Fibroblast of mammary gland (primary cell): ENCODE measurements around the gene PRSS35.

ENCODE experiments used
- DNase-seq: peaks from one replicate; pipeline ENCODE4 v3.0.0-alpha.2; 2010; ENCODE audit warnings: low read depth
- H3K4me3 ChIP-seq: 2 replicates; pipeline ENCODE4 v1.5.1; 2011; ENCODE audit warnings: low read depth, mild to moderate bottlenecking, low read length, moderate library complexity; ENCODE audit not compliant: control insufficient read depth
- TF ChIP-seq, protein P1 (sequence below): conservative IDR thresholded peaks from 2 replicates; pipeline ENCODE4 v1.5.1; 2011; ENCODE audit warnings: low read depth, low read length, inconsistent platforms; ENCODE audit not compliant: control insufficient read depth, insufficient read depth

PRSS35 gene

DNA sequence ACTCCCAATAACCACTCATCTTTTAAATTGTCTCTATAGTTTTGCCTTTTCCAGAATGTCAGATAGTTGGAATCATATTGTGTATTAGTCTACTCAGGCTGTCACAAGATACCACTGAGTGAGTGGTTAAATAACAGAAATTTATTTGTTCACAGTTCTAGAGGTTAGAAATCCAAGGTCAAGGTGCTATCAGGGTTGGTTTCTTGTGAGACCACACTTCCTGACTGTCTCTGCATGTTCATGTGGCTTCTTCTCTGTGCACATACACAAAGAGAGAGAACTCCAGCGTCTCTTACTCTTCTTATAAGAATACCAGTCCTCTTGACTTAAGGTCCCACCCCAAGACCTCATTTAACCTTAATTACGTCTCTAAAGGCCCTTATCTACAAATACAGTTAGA, 23.9 kb upstream of the PRSS35 start:
- no peak overlapping the region for H3K4me3 ChIP-seq
- DNase-seq, result no peak
- TF ChIP-seq, protein P1, sequence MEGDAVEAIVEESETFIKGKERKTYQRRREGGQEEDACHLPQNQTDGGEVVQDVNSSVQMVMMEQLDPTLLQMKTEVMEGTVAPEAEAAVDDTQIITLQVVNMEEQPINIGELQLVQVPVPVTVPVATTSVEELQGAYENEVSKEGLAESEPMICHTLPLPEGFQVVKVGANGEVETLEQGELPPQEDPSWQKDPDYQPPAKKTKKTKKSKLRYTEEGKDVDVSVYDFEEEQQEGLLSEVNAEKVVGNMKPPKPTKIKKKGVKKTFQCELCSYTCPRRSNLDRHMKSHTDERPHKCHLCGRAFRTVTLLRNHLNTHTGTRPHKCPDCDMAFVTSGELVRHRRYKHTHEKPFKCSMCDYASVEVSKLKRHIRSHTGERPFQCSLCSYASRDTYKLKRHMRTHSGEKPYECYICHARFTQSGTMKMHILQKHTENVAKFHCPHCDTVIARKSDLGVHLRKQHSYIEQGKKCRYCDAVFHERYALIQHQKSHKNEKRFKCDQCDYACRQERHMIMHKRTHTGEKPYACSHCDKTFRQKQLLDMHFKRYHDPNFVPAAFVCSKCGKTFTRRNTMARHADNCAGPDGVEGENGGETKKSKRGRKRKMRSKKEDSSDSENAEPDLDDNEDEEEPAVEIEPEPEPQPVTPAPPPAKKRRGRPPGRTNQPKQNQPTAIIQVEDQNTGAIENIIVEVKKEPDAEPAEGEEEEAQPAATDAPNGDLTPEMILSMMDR, result no peak

DNA sequence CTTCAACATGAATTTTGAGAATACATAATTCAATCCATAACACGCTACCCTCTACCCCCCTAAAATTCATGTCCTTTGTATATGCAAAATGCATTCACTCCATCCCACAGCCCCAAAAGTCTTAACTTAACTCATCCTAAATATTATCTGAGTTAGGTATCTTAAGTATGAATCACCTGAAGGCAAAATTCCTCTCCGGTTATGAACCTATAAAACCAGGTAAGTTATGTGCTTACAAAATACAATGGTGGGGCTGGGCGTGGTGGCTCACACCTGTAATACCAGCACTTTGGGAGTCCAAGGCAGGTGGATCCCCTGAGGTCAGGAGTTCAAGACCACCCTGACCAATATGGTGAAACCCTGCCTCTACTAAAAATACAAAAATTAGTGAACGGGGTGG, 23.5 kb upstream of the PRSS35 start:
- no peak for DNase-seq
- no peak overlapping the region for H3K4me3 ChIP-seq
- TF ChIP-seq, protein P1, result no peak

DNA sequence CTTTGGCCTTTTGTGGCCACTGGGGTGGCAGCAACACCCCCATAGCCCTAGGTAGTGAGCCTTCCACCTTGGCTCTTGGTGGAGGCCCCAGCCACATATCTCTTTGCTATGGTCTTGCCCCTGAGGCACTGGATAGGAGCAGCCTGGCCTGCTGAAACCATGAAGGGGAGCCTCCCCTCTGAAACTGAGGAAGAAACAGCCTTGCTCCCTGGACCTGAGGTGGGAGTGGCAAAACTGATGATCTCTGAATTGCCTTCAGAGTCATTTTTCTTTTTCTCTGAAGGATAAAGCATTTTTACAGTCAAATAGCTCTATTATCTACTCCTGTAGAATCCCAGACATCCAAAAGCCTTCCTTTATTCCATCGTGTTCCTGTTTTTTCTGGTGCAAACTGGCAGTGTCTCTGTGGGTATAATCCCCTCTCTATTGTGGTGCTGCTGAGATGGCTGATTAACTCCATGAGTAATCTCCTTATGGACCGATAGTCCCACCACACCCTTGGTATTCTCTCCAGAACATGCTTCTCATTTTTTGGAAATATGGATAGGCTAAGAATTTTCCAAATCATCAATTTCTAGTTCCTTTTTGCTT, 22.0 kb upstream of the PRSS35 start:
- TF ChIP-seq, protein P1, result no peak
- H3K4me3 ChIP-seq, result no peak overlapping the region
- no peak for DNase-seq

DNA sequence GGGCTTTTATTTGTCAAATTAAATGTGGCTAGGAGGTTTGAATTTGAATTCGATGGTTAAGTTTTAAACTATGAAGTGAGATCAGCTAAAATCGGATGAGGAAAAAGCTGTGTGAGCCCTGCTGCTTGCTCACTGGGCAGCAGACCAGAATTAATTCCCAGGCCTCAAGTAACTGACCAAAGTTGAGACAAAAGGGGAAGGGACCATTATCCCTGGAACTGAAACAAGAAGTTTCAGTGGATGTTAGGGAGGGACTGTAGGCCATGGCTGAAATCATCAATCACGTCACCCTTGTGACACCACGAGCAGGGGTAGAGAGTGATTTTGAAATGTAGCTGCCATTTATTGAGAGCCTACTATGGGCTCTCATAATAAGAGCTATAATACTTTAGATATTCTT, 7.0 kb upstream of the PRSS35 start:
- no peak overlapping the region for H3K4me3 ChIP-seq
- TF ChIP-seq, protein P1, result no peak
- no peak for DNase-seq

DNA sequence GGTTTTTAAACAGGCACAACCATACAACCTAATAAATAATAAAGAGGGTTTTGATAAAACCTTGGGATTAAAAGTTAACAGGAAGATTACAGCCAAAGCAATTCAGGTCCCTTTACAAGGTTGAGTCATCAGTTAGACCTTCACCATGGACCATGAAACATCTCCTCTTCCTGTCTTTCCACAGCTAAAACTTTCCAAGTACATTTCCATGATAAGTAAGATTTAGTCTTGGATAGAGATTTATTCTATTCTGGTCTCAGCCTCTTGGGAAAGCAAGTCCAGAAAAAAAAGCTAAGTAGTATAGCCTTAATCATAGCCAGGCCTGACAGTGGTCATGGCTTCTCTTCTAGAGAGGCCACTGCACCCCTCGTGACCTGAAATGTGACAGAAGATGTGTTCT, 2.9 kb upstream of the PRSS35 start:
- DNase-seq, result no peak
- H3K4me3 ChIP-seq, result no peak overlapping the region
- TF ChIP-seq, protein P1, result no peak

DNA sequence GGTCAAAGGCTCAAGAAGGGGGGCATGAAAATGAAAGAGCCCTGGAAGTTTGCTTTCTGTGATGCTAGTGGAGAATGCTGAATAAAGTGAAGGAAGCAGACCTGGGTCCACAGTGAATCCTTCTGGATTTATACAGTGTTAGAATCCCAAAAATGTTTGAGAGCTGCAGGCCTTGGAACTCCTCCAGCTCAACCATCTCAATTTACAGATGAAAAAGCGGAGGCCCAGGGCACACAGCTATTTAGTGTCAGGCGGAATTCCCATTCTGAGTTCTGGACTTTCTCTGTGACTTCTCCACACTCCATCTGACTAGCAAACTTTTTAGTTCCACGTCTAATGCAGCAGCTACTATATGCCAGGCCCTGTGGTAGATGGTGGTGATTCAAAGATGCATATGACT, 1.5 kb upstream of the PRSS35 start:
- no peak for DNase-seq
- no peak overlapping the region for H3K4me3 ChIP-seq
- TF ChIP-seq, protein P1, result no peak

DNA sequence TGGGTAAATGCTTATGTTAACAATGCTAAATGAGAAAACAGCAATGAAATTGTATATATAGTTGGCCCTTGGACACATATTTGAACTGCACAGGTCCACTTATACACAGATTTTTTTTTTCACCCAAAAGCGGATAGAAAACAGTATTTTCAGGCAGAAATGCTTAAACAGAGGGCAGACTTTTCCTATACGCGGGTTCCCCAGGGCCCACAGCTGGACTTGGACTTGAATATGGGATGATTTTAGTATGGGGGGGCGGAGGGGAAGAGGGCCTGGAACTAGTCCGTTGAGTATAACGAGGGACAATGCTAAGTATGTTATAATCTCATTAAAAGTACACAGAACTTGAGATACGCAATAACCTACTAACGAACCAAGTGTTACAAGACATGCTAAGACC, 1.1 kb upstream of the PRSS35 start:
- no peak for DNase-seq
- TF ChIP-seq, protein P1, result no peak

More for the DNA sequence above, 1.1 kb upstream of the PRSS35 start:
- H3K4me3 ChIP-seq, result no peak overlapping the region
